ENCODE measurements around the gene CCDC187. TPM values are rescaled to one million over a fixed set of nuclear protein-coding genes. Genes with fewer than 3 reads are reported as not detected.

CCDC187 gene
- total RNA-seq, 1 donor from 2014 or later = not detected

GRCh38 chr9:136259517-136259813 lies 44.4 kb downstream of the CCDC187 start:
- H3K27me3 Mint-ChIP-seq (ENCODE audit: low read depth) = no peaks in the 10 kb centered on the region
- no peak for DNase-seq (ENCODE audit: low spot score)
- TF ChIP-seq CTCF (IDR thresholded peaks at IDR 0.05) = no peak
- H3K4me1 Mint-ChIP-seq (ENCODE audit: low read depth) = peaks cover 9% of the 10 kb centered on the region
- no peaks in the 10 kb centered on the region for H3K36me3 Mint-ChIP-seq (ENCODE audit: low read depth)
- no peak overlapping the region for H3K4me3 Mint-ChIP-seq (ENCODE audit: unreplicated experiment)
- H3K9me3 Mint-ChIP-seq (ENCODE audit: low read depth) = no peaks in the 10 kb centered on the region
- H3K27ac Mint-ChIP-seq (ENCODE audit: unreplicated experiment) = no peak overlapping the region

- TF ChIP-seq CTCF (IDR thresholded peaks at IDR 0.05) = no peak
- no peaks in the 10 kb centered on the region for H3K9me3 Mint-ChIP-seq (ENCODE audit: low read depth)
- no peak overlapping the region for H3K27ac Mint-ChIP-seq (ENCODE audit: unreplicated experiment)
- H3K36me3 Mint-ChIP-seq (ENCODE audit: low read depth) = no peaks in the 10 kb centered on the region
- H3K4me1 Mint-ChIP-seq (ENCODE audit: low read depth) = peaks cover 9% of the 10 kb centered on the region
- H3K27me3 Mint-ChIP-seq (ENCODE audit: low read depth) = no peaks in the 10 kb centered on the region
- no peak overlapping the region for H3K4me3 Mint-ChIP-seq (ENCODE audit: unreplicated experiment)
- DNase-seq (ENCODE audit: low spot score) = no peak
Measured at GRCh38 chr9:136258786-136259516, 44.9 kb downstream of the CCDC187 start.

GRCh38 chr9:136258299-136258625 lies 45.6 kb downstream of the CCDC187 start:
- Mint-ChIP-seq H3K9me3 (ENCODE audit: low read depth) (no peaks in the 10 kb centered on the region), H3K4me3 (ENCODE audit: unreplicated experiment) (no peak overlapping the region), H3K4me1 (ENCODE audit: low read depth) (peaks cover 9% of the 10 kb centered on the region), H3K27me3 (ENCODE audit: low read depth) (no peaks in the 10 kb centered on the region), H3K27ac (ENCODE audit: unreplicated experiment) (no peak overlapping the region), H3K36me3 (ENCODE audit: low read depth) (no peaks in the 10 kb centered on the region)
- TF ChIP-seq CTCF (IDR thresholded peaks at IDR 0.05) = no peak
- DNase-seq (ENCODE audit: low spot score) = no peak

- H3K4me1 Mint-ChIP-seq (ENCODE audit: low read depth) = peaks cover 9% of the 10 kb centered on the region
- H3K27me3 Mint-ChIP-seq (ENCODE audit: low read depth) = no peaks in the 10 kb centered on the region
- DNase-seq (ENCODE audit: low spot score) = no peak
- TF ChIP-seq CTCF (IDR thresholded peaks at IDR 0.05) = no peak
- no peak overlapping the region for H3K4me3 Mint-ChIP-seq (ENCODE audit: unreplicated experiment)
- H3K27ac Mint-ChIP-seq (ENCODE audit: unreplicated experiment) = no peak overlapping the region
- H3K36me3 Mint-ChIP-seq (ENCODE audit: low read depth) = no peaks in the 10 kb centered on the region
- H3K9me3 Mint-ChIP-seq (ENCODE audit: low read depth) = no peaks in the 10 kb centered on the region
Measured at GRCh38 chr9:136257381-136258298, 46.3 kb downstream of the CCDC187 start.

GRCh38 chr9:136255896-136256890 lies 47.7 kb downstream of the CCDC187 start:
- TF ChIP-seq CTCF (IDR thresholded peaks at IDR 0.05) = no peak
- H3K4me1 Mint-ChIP-seq (ENCODE audit: low read depth) = peaks cover 9% of the 10 kb centered on the region
- no peak for DNase-seq (ENCODE audit: low spot score)
- no peak overlapping the region for H3K27ac Mint-ChIP-seq (ENCODE audit: unreplicated experiment)
- no peaks in the 10 kb centered on the region for H3K36me3 Mint-ChIP-seq (ENCODE audit: low read depth)
- no peak overlapping the region for H3K4me3 Mint-ChIP-seq (ENCODE audit: unreplicated experiment)
- no peaks in the 10 kb centered on the region for H3K27me3 Mint-ChIP-seq (ENCODE audit: low read depth)
- no peaks in the 10 kb centered on the region for H3K9me3 Mint-ChIP-seq (ENCODE audit: low read depth)
